PC-3 (cell line): ENCODE data around the gene BEX4. TPM values are rescaled to one million over a fixed set of nuclear protein-coding genes. Genes with fewer than 3 reads are reported as not detected.

Source experiments
- ATAC-seq: fragments of 200-7000 bp; cut with Tn5 transposase; 2 replicates; pipeline ENCODE4 v1.9.1; 2020; ENCODE audit warnings: mild to moderate bottlenecking, moderate library complexity
- BruUV-seq: library from RNA; stranded (reverse); fragments of 400-500 nt; replicated peaks from 2 replicates; lab custom pipeline; 2021; lab: Mats Ljungman, UMichigan
- CTCF ChIA-PET: fragments of 300-600 bp; sonication (Branson Sonifier 250); formaldehyde crosslinking; loops from one replicate; lab custom pipeline; 2022; ENCODE audit warnings: antibody characterized with exemption; lab: Charles Lee
- POLR2A ChIA-PET: fragments of 300-600 bp; sonication (Branson Sonifier 250); formaldehyde crosslinking; loops from one replicate; lab custom pipeline; 2022; ENCODE audit warnings: antibody characterized with exemption; ENCODE audit not compliant: unreplicated experiment; lab: Charles Lee
- DNase-seq: peaks from one replicate; pipeline ENCODE4 v3.0.0-alpha.2; 2015
- H2AFZ ChIP-seq: fragments of 300-600 bp; sonication (generic); 2 replicates; pipeline ENCODE4 v1.6.0; 2016; ENCODE audit warnings: antibody characterized with exemption, low read length
- H3F3A ChIP-seq: fragments of 300-600 bp; sonication (generic); one replicate; pipeline ENCODE4 v1.6.0; 2017; ENCODE audit warnings: antibody characterized with exemption, low read length, control low read depth, mild to moderate bottlenecking; ENCODE audit not compliant: unreplicated experiment
- H3K27ac ChIP-seq: fragments of 300-600 bp; sonication (generic); 2 replicates; pipeline ENCODE4 v1.5.1; 2016; ENCODE audit warnings: mild to moderate bottlenecking, low read length
- H3K27me3 ChIP-seq: fragments of 300-600 bp; sonication (generic); 2 replicates; pipeline ENCODE4 v1.6.1; 2016; ENCODE audit warnings: low read length, mixed read lengths
- H3K36me3 ChIP-seq: fragments of 300-600 bp; sonication (generic); 2 replicates; pipeline ENCODE4 v1.6.1; 2016; ENCODE audit warnings: low read depth, mixed run types, low read length, mixed read lengths
- H3K4me1 ChIP-seq: fragments of 300-600 bp; sonication (generic); 2 replicates; pipeline ENCODE4 v1.5.1; 2016; ENCODE audit warnings: low read length; ENCODE audit not compliant: insufficient read depth
- H3K4me2 ChIP-seq: fragments of 300-600 bp; sonication (generic); 2 replicates; pipeline ENCODE4 v1.6.0; 2016; ENCODE audit warnings: low read length
- H3K4me3 ChIP-seq: fragments of 300-600 bp; sonication (generic); 2 replicates; pipeline ENCODE4 v1.5.1; 2016; ENCODE audit warnings: mild to moderate bottlenecking, low read length, mixed read lengths
- H3K79me2 ChIP-seq: fragments of 300-600 bp; sonication (generic); 2 replicates; pipeline ENCODE4 v1.6.1; 2017; ENCODE audit warnings: low read length, mixed read lengths
- H3K9ac ChIP-seq: fragments of 300-600 bp; sonication (generic); 2 replicates; pipeline ENCODE4 v1.6.0; 2016; ENCODE audit warnings: mild to moderate bottlenecking, low read length
- H3K9me2 ChIP-seq: fragments of 300-600 bp; sonication (generic); replicated peaks from 2 replicates; pipeline ENCODE4 v1.6.1; 2016; ENCODE audit warnings: mixed run types, low read length, mixed read lengths
- H3K9me3 ChIP-seq: fragments of 300-600 bp; sonication (generic); 2 replicates; pipeline ENCODE4 v1.6.1; 2016; ENCODE audit warnings: low read length, mixed read lengths
- H4K20me1 ChIP-seq: fragments of 300-600 bp; sonication (generic); 2 replicates; pipeline ENCODE4 v1.6.1; 2016; ENCODE audit warnings: low read length, mixed read lengths
- CTCF ChIP-seq: fragments of 300-600 bp; sonication (generic); conservative IDR thresholded peaks from 2 replicates; pipeline ENCODE4 v1.5.1; 2017; ENCODE audit warnings: antibody characterized with exemption, low read depth, mild to moderate bottlenecking, low read length
- EZH2 ChIP-seq: fragments of 300-600 bp; sonication (generic); IDR thresholded peaks from one replicate; pipeline ENCODE4 v1.6.1; 2017; ENCODE audit warnings: antibody characterized with exemption, mild to moderate bottlenecking, low read length; ENCODE audit not compliant: unreplicated experiment
- EZH2phosphoT487 ChIP-seq: fragments of 300-600 bp; sonication (generic); IDR thresholded peaks from 2 replicates; pipeline ENCODE4 v1.6.1; 2018; ENCODE audit warnings: mild to moderate bottlenecking, antibody characterized with exemption, low read length, borderline replicate concordance
- intact Hi-C: fragments of 100-400 bp; cut with micrococcal nuclease; formaldehyde crosslinking; loops from 2 replicates; pipeline ENCODE4 v1.9.0; 2023
- total RNA-seq: library from RNA; depleted of rRNA; stranded (reverse); fragments of >200 nt; gene quantifications from 2 replicates; pipeline ENCODE4 v1.2.3, GENCODE V29; 2014

BEX4 gene
- total RNA-seq, 1 experiment from 2014 or later: 10.9 TPM

- Histone ChIP-seq H3K4me1 (no peaks in the 10 kb centered on the region), H3F3A (no peaks in the 10 kb centered on the region), H3K9me2 (no peaks in the 10 kb centered on the region), H3K79me2 (no peaks in the 10 kb centered on the region), H3K4me2 (no peak overlapping the region), H2AFZ (no peak overlapping the region), H4K20me1 (no peaks in the 10 kb centered on the region), H3K27ac (no peak overlapping the region), H3K9me3 (no peaks in the 10 kb centered on the region), H3K4me3 (no peak overlapping the region), H3K27me3 (peaks cover under 1% of the 10 kb centered on the region; the same call in 1 of the 2 replicates), H3K9ac (no peak overlapping the region), H3K36me3 (no peaks in the 10 kb centered on the region)
- ChIA-PET POLR2A (no interaction called here), CTCF (interaction anchor here (0.5 kb wide), 1 partner anchor 26 kb away, joined by 5 read pairs; no protein-coding TSS in a partner anchor)
- DNase-seq (no peak), ATAC-seq (no peak)
- no TSS peak for BruUV-seq
- no peak for TF ChIP-seq EZH2phosphoT487
- TF ChIP-seq CTCF: no peak
- TF ChIP-seq EZH2: no peak
- intact Hi-C loops: no loop called here
Observed at GRCh38 chrX:103201041-103201440, 13.9 kb upstream of the BEX4 start.

- Histone ChIP-seq H3K4me3 (no peak overlapping the region), H2AFZ (no peak overlapping the region), H3K27me3 (0 out of 2 replicates have a peak, but pooled peaks cover 8% of the 10 kb centered on the region), H3K79me2 (no peaks in the 10 kb centered on the region), H3K27ac (no peak overlapping the region), H3K9me3 (no peaks in the 10 kb centered on the region), H3K4me2 (no peak overlapping the region), H3K36me3 (no peaks in the 10 kb centered on the region), H3K4me1 (no peaks in the 10 kb centered on the region), H3F3A (no peaks in the 10 kb centered on the region), H3K9ac (no peak overlapping the region), H3K9me2 (no peaks in the 10 kb centered on the region), H4K20me1 (no peaks in the 10 kb centered on the region)
- CTCF ChIA-PET: interaction anchor here (2.0 kb wide), 1 partner anchor 39 kb away, joined by 10 read pairs; no protein-coding TSS in a partner anchor
- ATAC-seq (no peak), DNase-seq (no peak)
- intact Hi-C loops: loop anchor here (10.0 kb wide), 1 partner anchor 135 kb away; no protein-coding TSS in a partner anchor
- no peak for TF ChIP-seq EZH2
- no peak for TF ChIP-seq EZH2phosphoT487
- no peak for TF ChIP-seq CTCF
- POLR2A ChIA-PET: no interaction called here
- BruUV-seq: no TSS peak
Observed at GRCh38 chrX:103210056-103210455, 4.9 kb upstream of the BEX4 start.

- H3K27me3 ChIP-seq: 0 out of 2 replicates have a peak, but pooled peaks cover 6% of the 10 kb centered on the region
- no peaks in the 10 kb centered on the region for H3K79me2 ChIP-seq
- no peak overlapping the region for H3K4me2 ChIP-seq
- no peaks in the 10 kb centered on the region for H3K9me3 ChIP-seq
- no peak overlapping the region for H2AFZ ChIP-seq
- DNase-seq (peak; percentile 59), ATAC-seq (peak; percentile 59)
- H3K27ac ChIP-seq: no peak overlapping the region
- H3K4me3 ChIP-seq: no peak overlapping the region
- no peaks in the 10 kb centered on the region for H3K9me2 ChIP-seq
- H3K9ac ChIP-seq: no peak overlapping the region
- H3F3A ChIP-seq: no peaks in the 10 kb centered on the region
- no TSS peak for BruUV-seq
- ChIA-PET CTCF (interaction anchor here (1.2 to 2.0 kb wide), 3 partner anchors 38 to 254 kb away, joined by 5 to 10 read pairs (median 10); no protein-coding TSS in a partner anchor), POLR2A (no interaction called here)
- H4K20me1 ChIP-seq: no peaks in the 10 kb centered on the region
- H3K36me3 ChIP-seq: no peaks in the 10 kb centered on the region
- intact Hi-C loops: loop anchor here (1.0 to 10.0 kb wide), 2 partner anchors 37 to 134 kb away; no protein-coding TSS in a partner anchor
- TF ChIP-seq CTCF (peak; percentile 67), EZH2phosphoT487 (no peak), EZH2 (no peak)
- no peaks in the 10 kb centered on the region for H3K4me1 ChIP-seq
Observed at GRCh38 chrX:103211012-103211715, 3.7 kb upstream of the BEX4 start.
